CD4-positive, alpha-beta T cell treated with Interleukin-12 subunit alpha and Interleukin-12 subunit beta, for 1 hour (primary cell): ENCODE results near the gene SF3B1.
A peak's percentile ranks its signal among the peaks of the same experiment; 100 is the strongest.
"Not testable (repeated sequence)": the region's sequence is repeated elsewhere in the genome, so short reads cannot be mapped to it uniquely, and the experiment has no call there.

Experiments
- DNase-seq: peaks from one replicate; pipeline ENCODE4 v3.0.0-alpha.2; 2020

SF3B1 gene

DNA sequence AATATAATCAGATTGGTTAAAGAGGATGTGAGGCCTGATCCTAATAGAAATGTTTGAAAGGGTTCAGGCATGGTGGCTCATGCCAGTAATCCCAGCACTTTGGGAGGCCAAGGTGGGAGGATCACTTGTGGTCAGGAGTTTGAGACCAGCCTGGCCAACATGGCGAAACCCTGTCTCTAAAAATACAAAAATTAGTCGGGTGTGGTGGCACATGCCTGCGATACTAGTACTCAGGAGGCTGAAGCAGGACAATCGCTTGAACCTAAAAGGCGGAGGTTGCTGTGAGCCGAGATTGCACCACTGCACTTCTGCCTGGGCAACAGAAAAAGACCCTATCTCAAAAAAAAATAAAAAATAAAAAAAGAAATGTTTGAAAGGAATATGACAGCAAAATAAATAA, 2.3 kb downstream of the SF3B1 start:
- DNase-seq: not testable (repeated sequence)

DNA sequence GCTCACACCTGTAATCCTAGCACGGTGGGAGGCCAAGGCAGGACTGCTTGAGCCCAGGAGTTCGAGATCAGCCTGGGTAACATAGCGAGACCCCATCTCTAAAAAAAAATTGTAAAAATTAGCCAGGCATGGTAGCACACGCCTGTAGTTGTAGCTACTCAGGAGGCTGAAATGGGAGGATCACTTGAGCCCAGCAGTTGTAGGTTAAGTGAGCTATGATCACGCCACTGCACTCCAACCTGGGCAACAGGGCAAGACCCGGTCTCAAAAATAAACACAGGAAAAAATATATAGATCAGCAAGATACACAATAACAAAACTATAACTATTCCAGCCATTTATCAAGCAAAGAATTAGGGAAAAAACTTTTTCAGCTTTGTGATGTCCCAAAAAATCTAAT, 3.0 kb downstream of the SF3B1 start:
- DNase-seq: no peak

GRCh38 chr2:197427986-197428385, 6.8 kb downstream of the SF3B1 start:
- no peak for DNase-seq

DNA sequence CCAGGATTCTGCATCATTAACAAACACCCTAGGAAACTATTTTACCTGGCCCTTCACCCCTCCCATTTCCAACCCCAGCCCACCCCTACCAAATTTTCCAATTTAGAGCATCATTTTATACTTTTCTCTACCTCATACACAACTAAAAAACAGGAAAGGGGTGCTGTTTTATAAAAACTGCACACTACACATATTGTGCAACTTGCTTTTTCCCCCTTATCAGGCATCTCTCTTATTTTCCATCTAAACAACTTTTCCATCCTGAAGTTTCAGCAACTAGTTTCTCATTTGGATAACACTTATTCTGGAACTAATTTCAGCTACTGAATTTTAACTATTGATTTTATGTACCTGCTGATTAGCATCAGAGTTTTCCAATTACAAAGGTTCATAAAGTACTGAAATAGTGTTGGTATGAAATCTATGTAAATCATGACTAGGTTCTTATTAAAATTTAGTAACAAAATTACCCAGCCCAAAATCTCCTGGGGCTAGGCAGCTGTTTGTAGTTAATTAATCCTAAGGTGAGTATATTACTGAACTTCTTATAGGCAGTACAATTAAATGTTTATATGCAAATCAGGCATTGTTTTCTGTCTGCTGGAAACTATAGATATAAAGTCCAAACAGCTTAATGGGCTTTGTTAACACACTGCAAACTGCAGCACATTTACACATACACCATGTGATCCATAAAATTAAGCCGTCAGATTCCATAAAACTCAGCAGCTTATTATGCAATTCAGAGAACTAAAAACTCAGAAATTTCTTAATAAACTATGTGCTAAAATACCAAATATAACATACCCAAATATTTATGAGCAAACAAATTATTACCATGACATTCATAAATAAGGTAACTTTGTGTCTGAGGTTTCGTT, 7.9 kb downstream of the SF3B1 start:
- no peak for DNase-seq

- DNase-seq: no peak
Measured at GRCh38 chr2:197425550-197425949, 9.3 kb downstream of the SF3B1 start.

- no peak for DNase-seq
Measured at GRCh38 chr2:197423307-197423706, 11.5 kb downstream of the SF3B1 start.

- DNase-seq: no peak
Measured at GRCh38 chr2:197419438-197419837, 15.4 kb downstream of the SF3B1 start.

DNA sequence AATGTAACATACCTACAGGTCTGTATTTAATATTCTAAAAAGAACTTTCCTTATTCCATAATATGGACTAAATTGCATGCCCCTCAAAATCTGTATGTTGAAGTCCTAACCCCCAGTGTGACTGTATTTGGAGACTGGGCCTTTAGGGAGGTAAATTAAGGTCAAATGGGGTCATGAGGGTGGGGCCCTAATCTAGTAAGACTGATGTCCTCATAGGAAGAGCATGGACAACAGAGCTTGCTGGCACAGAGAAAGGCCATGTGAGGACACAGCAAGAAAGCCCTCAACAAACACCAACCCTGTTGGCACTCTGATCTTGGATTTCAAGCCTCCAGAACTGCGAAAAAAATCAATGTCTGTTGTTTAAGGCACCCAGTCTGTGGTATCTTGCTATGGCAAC, 18.6 kb downstream of the SF3B1 start:
- DNase-seq: no peak

- DNase-seq: no peak
Measured at GRCh38 chr2:197414515-197414914, 20.3 kb downstream of the SF3B1 start.

GRCh38 chr2:197414039-197414438, 20.8 kb downstream of the SF3B1 start:
- no peak for DNase-seq

DNA sequence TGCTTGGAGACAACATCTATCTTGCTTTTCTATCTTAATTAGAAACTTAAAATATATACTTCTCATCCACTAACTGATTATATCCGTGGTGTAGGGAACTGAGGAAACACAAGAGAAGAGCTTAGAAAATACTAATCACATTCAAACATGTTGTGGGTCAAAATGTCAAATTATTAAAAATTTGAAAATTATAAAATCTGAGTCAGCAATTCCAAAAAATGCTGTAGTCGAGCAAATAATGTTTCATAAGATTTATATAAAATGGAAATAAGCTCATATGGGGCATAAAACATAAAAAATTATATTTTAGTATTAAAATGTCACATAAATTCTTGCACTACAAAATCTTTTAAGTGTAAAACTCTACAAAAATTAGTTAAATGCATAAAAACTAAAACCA, 29.2 kb downstream of the SF3B1 start:
- DNase-seq: no peak

GRCh38 chr2:197399887-197400540, 34.8 kb downstream of the SF3B1 start:
- DNase-seq: no peak

GRCh38 chr2:197398913-197399312, 35.9 kb downstream of the SF3B1 start:
- DNase-seq: no peak

DNA sequence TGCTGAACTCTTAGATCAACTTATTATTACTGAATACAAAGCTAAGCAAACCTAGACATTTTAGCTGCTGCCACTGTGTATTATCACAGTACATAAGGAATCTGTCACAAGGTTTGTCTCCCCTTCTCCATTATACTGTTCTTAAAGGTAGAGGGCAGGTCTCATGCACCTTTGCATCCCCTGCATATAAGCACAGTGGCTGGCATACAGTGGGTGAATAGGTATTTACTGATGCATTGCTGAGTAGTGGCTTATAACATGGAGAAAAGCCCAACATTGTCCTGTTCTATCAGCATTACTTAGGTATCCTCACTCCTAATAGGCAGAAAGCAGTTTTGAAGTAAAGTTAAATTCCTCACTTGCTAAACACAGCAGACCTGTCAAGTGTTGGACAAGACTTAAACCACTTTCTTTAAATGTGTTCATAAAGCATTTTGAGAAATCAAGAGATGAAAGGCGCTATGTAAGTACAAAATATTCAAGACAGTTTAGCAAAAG, 43.6 kb downstream of the SF3B1 start:
- no peak for DNase-seq

DNA sequence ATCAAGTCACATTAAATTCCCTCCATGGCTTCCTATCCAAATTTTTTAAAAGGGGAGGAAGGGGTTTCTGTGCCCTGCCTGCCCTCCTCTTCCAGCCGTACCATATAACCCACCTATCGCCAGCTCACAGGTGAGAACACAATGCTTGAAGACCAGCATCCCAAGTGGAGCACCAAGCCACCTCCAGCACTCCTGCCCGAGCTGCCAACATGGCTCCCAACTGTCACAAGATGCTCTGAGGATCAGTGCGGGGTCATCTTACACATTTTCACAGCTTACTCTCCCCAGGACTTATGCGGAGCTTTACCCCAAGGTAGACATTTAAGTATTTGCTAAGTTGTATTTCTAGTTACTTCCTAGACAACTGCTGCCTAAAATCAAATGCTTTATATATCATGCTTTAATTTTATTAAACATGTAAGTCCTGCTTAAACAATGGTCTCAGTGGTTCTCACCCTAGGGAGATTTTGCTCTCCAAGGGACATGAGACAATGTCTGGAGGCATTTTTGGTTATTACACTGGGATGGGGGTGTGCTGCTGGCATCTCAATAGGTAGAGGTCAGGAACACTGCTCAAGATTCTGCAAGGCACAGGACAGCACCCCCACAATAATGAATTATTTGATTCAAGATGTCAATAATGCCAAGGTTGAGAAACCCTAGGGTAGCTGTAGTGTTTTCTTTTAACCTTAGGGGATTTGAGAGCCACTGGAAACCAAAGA, 45.8 kb downstream of the SF3B1 start:
- no peak for DNase-seq

- no peak for DNase-seq
Measured at GRCh38 chr2:197387179-197387578, 47.6 kb downstream of the SF3B1 start.

DNA sequence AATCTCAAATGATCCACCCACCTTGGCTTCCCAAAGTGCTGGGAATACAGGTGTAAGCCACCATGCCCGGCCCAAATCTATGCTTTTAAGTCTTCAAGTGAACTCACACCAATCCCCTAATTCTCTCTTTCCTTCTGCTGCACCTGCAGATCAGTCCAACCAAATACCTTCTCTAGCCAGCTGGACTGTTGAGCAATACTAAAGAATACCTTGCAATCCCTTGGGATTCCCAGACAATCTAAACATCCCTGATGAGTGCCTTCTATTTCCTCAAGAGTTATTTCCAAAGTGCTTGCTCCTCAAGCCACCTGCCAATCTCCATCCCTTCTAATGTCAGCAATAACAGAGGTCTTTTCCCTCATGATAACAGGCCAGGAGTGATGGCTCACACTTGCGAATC, 48.6 kb downstream of the SF3B1 start:
- DNase-seq: no peak

GRCh38 chr2:197383825-197384224, 51.0 kb downstream of the SF3B1 start:
- DNase-seq: no peak

DNA sequence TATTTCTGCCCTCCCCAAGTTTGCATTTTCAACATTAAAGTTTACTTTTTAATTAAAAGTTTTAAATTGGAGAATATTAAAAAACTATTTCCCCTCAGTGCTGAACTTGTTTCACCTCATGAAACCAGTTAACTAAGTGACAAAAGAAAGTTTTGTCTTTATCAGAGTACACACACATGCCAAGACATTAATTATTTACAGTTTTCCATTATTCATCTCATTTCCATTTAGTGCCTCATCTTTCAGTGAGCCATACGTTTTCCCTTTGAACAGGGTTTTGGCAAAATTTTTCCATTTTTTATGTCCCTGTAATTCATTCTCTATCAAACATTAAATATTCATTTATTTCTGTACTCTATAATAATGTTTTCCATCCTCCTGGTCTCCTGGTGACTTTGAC, 53.2 kb downstream of the SF3B1 start:
- no peak for DNase-seq

DNA sequence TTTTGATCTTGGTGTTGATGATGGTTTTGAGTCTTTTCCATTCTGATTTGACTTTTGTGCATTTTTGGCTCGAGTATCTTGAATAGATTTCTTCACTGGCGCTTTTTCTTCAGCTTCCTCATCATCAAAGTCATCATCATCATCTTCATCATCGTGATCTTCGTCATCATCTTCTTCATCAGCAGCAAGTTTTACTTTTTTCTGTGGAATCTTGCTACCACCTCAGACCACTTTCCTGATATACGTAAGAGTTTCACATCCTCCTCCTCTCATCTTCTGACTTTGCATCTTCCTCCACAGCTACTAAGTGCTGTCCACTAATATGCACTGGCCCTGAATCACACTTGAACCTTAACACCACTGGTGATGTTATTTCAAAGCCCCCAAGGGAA, 54.9 kb downstream of the SF3B1 start:
- DNase-seq: not testable (repeated sequence)

GRCh38 chr2:197379308-197379917, 55.4 kb downstream of the SF3B1 start:
- not testable (repeated sequence) for DNase-seq

DNA sequence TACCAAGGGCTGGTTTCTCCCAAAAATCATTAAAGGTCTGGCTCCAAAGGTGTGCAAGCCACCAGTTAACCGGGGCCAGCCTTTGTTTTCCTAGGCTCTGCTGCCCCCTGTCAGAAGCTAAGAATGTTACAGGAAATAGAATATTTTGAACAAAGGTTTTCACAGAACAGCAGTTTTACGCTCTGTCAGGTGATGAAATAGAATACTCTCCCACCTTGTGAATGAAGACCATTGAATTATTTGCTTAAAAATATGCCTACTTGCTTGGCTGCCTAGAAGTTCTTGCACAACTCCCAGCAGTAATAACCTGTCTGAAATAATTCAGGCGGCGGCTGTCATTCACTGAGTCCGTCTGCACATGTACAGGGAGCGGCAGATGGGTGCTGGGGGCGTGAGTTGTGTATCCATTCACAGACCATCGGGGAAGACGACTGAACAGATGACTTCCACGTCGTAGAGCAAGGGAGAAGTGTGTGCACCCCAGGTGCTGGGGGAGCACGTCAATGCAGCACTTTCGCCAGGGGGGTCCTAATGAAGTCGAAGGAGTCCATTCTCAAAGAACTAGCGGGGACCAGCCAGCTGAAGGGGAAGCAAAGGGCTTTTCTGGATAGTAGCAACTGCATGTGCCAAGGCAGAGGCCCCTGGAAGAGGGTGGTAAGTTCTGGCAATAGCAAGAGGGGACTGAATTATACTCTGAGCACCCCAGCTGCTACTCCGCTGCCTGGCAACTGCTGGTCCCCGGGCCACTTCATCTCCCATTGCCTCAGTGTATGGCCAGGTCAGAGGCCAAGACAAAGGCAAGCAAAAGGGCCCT, 56.1 kb downstream of the SF3B1 start:
- DNase-seq: peak; percentile 74
